NK-92 treated with Interleukin-12 subunit alpha and Interleukin-12 subunit beta, amount 100 ng/mL, for 24 hours (cell line): ENCODE results near the gene LRRC31.
A peak's percentile ranks its signal among the peaks of the same experiment; 100 is the strongest.

Experiments used
- DNase-seq: peaks from one replicate; lab custom pipeline; 2025; lab: John Stamatoyannopoulos, UW

Gene LRRC31

GRCh38 chr3:169813278-169813677 lies 56.5 kb downstream of the LRRC31 start:
- DNase-seq: no peak

DNA sequence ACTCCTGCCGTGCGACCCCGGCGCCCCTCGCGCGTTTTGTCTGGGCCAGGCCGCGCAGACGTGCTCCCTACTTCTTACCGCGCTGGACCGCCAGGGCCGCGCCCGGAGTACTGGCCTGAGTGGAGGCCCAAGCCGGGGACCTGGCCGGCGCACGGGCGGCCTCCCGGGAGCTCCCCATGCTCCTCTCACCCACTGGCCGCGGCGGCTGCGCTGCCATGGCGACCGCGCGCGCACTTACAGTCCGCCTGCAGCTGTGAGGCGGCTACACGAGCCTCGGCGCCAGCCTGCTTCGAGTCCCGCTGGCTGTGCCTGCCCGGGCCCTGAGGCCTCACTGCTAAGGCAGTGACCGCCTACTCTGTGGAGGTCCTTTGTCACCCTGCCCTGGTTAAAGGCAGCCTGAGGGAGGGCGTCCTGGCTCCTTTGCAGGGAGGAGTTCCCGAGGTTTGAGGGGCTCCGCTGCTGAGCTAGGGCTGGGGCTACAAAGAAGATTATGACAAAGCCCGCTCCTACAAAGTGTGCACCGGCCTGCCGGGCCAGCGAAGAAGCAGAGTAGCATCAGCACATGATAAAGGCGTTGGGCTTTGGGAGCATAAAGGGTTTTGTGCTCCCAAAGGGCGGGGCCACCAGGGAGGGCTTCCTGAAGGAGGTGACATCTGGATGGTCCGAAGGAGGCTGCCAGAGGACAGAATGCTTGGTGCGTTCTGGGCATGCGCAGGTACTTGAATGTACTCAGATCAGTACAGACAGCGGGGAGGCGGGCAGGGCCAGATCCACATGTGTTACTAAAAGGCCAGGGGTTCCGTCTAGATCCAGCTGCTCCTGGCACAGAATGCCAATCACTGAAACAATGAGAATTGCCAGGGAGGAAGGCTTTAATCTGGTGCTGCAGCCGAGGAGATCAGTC lies 57.2 kb downstream of the LRRC31 start, which contains the start of the genes LRRC34 and LRRIQ4:
TSS of gene LRRC34 (minus strand) at position 573 of the 904 bp plus-strand sequence. CDS start at position 217, 356 bp downstream.
TSS of gene LRRIQ4 (plus strand) at position 539 of the 904 bp plus-strand sequence. CDS start 9,052 bp downstream, outside the sequence.
- peak; percentile 74 for DNase-seq

DNA sequence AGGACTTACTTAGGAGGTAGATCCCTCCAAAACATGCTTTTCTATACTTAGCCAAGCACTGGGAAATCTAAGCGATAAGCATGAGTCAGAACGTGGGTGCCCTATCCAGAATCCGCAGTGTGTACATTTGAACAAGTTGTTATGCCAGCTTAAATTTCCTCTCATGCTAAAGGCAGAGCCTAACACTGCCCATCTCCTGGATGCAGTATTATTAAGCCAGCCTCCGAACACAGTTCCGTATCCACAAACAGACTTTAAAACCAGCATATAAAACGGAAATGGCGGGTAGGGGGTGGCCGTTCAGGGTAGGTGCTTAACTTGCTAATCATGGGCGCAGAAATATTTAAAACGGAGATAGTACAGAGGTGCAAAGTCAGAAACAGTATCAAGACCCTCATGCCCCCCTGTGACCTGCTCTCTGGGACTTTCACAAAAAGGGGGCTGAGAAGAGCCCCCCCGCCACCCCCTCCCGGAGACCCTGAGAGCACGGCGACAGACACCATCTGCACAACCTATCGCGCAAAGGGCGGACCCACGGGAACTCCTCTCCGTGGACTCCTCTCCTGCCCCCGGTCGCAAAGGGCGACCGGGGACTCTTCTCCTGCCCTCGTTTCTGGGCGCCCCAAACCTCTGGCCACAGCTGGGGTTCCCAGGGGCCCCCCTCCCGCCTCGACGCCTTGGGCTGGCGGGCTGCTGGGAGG lies 58.0 kb downstream of the LRRC31 start:
- DNase-seq: peak; percentile 43

GRCh38 chr3:169809230-169809795 lies 60.4 kb downstream of the LRRC31 start:
- no peak for DNase-seq

- DNase-seq: no peak
These were observed 65.1 kb downstream of the LRRC31 start for GRCh38 chr3:169804681-169805080.

GRCh38 chr3:169792359-169792758 lies 77.4 kb downstream of the LRRC31 start:
- DNase-seq: no peak

GRCh38 chr3:169790687-169791429 lies 78.9 kb downstream of the LRRC31 start:
- DNase-seq: no peak

DNA sequence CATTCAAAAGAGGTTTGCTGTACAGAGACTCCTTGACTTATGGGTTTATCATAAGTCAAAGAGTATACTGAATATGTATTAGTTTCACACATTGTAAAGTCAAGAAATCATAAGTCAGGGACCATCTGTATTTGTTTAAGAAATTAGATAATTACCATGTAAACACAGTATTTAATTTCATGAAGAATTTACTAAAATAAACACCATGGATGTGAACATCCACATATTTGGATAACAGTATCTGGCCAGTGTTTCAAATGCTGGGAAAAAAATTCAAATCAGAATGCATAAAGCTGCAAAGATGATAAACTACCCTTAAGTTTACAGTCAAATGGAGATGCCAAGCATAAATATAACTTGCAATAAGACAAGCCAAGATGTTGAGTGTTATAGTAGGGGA lies 79.5 kb downstream of the LRRC31 start:
- no peak for DNase-seq
